Kidney (tissue), 14 donors: ENCODE results near the gene SERBP1. TPM values are rescaled to one million over a fixed set of nuclear protein-coding genes. Genes with fewer than 3 reads are reported as not detected.

Experiments used
- DNase-seq, 5 donors: peaks; one replicate each; pipeline ENCODE4 v3.0.0-alpha.2; 2013 to 2020
- FAIRE-seq: peaks from 2 replicates; lab custom pipeline; 2012; peaks lifted over from hg19 to GRCh38; lab: Jason Lieb, UNC
- H3K27ac ChIP-seq, 2 donors: one replicate each; pipeline ENCODE4 v1.7.0; 2013; ENCODE audit warnings: low read depth in 2 of 2, low read length in 2 of 2, inconsistent platforms in 1 of 2
- H3K27me3 ChIP-seq: one replicate; pipeline ENCODE4 v1.7.1; 2013; ENCODE audit warnings: low read length, inconsistent platforms; ENCODE audit not compliant: control insufficient read depth, insufficient read depth
- H3K36me3 ChIP-seq, 3 donors: one replicate each; pipeline versions ENCODE4 v1.7.0 to v1.7.1; 2013; ENCODE audit warnings: low read length in 3 of 3, control low read depth in 1 of 3, inconsistent platforms in 1 of 3; ENCODE audit not compliant: insufficient read depth in 3 of 3, control insufficient read depth in 2 of 3
- H3K4me1 ChIP-seq, 3 donors: one replicate each; pipeline versions ENCODE4 v1.7.0 to v1.7.1; 2013; ENCODE audit warnings: low read length in 3 of 3, inconsistent platforms in 1 of 3, low read depth in 1 of 3; ENCODE audit not compliant: control insufficient read depth in 2 of 3, insufficient read depth in 2 of 3
- H3K4me3 ChIP-seq, 3 donors: one replicate each; pipeline versions ENCODE4 v1.7.0 to v1.8.1; 2013; ENCODE audit warnings: low read length in 3 of 3, control low read depth in 1 of 3, inconsistent platforms in 1 of 3
- H3K9ac ChIP-seq, 3 donors: one replicate each; pipeline versions ENCODE4 v1.7.0 to v1.7.1; 2013; ENCODE audit warnings: low read length in 3 of 3, control low read depth in 1 of 3, inconsistent platforms in 1 of 3
- H3K9me3 ChIP-seq, 3 donors: one replicate each; pipeline versions ENCODE4 v1.7.0 to v1.7.1; 2013; ENCODE audit warnings: low read length in 3 of 3, control low read depth in 1 of 3, inconsistent platforms in 1 of 3; ENCODE audit not compliant: control insufficient read depth in 2 of 3, insufficient read depth in 1 of 3
- CTCF ChIP-seq: IDR thresholded peaks from 3 replicates; pipeline ENCODE4 v1.5.1; 2012; ENCODE audit warnings: mild to moderate bottlenecking, moderate library complexity, borderline replicate concordance; ENCODE audit not compliant: insufficient read depth; ENCODE audit errors: extremely low read depth
- intact Hi-C: fragments of 100-400 bp; cut with DNase I; formaldehyde crosslinking; loops from one replicate; pipeline ENCODE4 v1.11.1; 2022
- polyA plus RNA-seq: library from polyadenylated mRNA; stranded (reverse); fragments of 350-450 nt; fragmentation: Illumina TruSeq; extraction: RNeasy Lipid Tissue Mini Kit (QIAGEN cat#74804); gene quantifications from one replicate; pipeline ENCODE4 v1.2.3, GENCODE V29; 2014; ENCODE audit warnings: low read depth, low replicate concordance; ENCODE audit not compliant: insufficient read depth
- total RNA-seq: library from RNA; stranded (reverse); fragmentation: NEBNext Ultra II Directional; extraction: Animal tissue kit (Norgen Biotek cat#: 25700); gene quantifications from one replicate; pipeline ENCODE4 v1.2.1, GENCODE V29; 2021
- donor health status: control.
- donor health status: control.
- donor health status: control.
- donor health status: control.
- donor health status: control.
- donor health status: DM: yes; HTN: yes; CAD: no.
- donor health status: Normal renal cell carcinoma (clear cell type).

SERBP1 gene
- total and polyA plus RNA-seq, 2 donors from 2014 or later, result 103 to 151 TPM

- H3K36me3 ChIP-seq, result no peaks in the 10 kb centered on the region
- H3K27ac ChIP-seq, result no peak overlapping the region
- no peak for FAIRE-seq
- no peak for DNase-seq
- no peak overlapping the region for H3K4me3 ChIP-seq
- no peaks in the 10 kb centered on the region for H3K4me1 ChIP-seq
- H3K9ac ChIP-seq, result no peak overlapping the region
- no peaks in the 10 kb centered on the region for H3K9me3 ChIP-seq
- no peaks in the 10 kb centered on the region for H3K27me3 ChIP-seq
- intact Hi-C loops, result no loop called here
- no peak for TF ChIP-seq CTCF
Measured at GRCh38 chr1:67476906-67477305, 46.7 kb upstream of the SERBP1 start.

- no peak overlapping the region for H3K9ac ChIP-seq
- no peak for TF ChIP-seq CTCF
- H3K4me1 ChIP-seq, result no peaks in the 10 kb centered on the region
- H3K27ac ChIP-seq, result no peak overlapping the region
- intact Hi-C loops, result no loop called here
- H3K36me3 ChIP-seq, result no peaks in the 10 kb centered on the region
- H3K4me3 ChIP-seq, result no peak overlapping the region
- no peaks in the 10 kb centered on the region for H3K27me3 ChIP-seq
- DNase-seq, result no peak
- no peak for FAIRE-seq
- H3K9me3 ChIP-seq, result no peaks in the 10 kb centered on the region
Measured at GRCh38 chr1:67476006-67476482, 45.8 kb upstream of the SERBP1 start.

- no peak overlapping the region for H3K9ac ChIP-seq
- H3K4me1 ChIP-seq, result no peaks in the 10 kb centered on the region
- FAIRE-seq (no peak), DNase-seq (no peak)
- no peaks in the 10 kb centered on the region for H3K9me3 ChIP-seq
- no peak overlapping the region for H3K27ac ChIP-seq
- TF ChIP-seq CTCF, result no peak
- H3K36me3 ChIP-seq, result no peaks in the 10 kb centered on the region
- no peaks in the 10 kb centered on the region for H3K27me3 ChIP-seq
- intact Hi-C loops, result no loop called here
- no peak overlapping the region for H3K4me3 ChIP-seq
Measured at GRCh38 chr1:67472056-67472455, 41.9 kb upstream of the SERBP1 start.

GRCh38 chr1:67469431-67469830 is 39.2 kb upstream of the SERBP1 start:
- intact Hi-C loops, result no loop called here
- TF ChIP-seq CTCF, result no peak
- no peaks in the 10 kb centered on the region for H3K4me1 ChIP-seq
- no peaks in the 10 kb centered on the region for H3K36me3 ChIP-seq
- H3K27ac ChIP-seq, result no peak overlapping the region
- no peaks in the 10 kb centered on the region for H3K27me3 ChIP-seq
- no peaks in the 10 kb centered on the region for H3K9me3 ChIP-seq
- H3K4me3 ChIP-seq, result no peak overlapping the region
- no peak for DNase-seq
- no peak for FAIRE-seq
- no peak overlapping the region for H3K9ac ChIP-seq
